Measurements from ENCODE around the gene SLC1A2.
A peak's percentile ranks its signal among the peaks of the same experiment; 100 is the strongest.

Gene SLC1A2

DNA sequence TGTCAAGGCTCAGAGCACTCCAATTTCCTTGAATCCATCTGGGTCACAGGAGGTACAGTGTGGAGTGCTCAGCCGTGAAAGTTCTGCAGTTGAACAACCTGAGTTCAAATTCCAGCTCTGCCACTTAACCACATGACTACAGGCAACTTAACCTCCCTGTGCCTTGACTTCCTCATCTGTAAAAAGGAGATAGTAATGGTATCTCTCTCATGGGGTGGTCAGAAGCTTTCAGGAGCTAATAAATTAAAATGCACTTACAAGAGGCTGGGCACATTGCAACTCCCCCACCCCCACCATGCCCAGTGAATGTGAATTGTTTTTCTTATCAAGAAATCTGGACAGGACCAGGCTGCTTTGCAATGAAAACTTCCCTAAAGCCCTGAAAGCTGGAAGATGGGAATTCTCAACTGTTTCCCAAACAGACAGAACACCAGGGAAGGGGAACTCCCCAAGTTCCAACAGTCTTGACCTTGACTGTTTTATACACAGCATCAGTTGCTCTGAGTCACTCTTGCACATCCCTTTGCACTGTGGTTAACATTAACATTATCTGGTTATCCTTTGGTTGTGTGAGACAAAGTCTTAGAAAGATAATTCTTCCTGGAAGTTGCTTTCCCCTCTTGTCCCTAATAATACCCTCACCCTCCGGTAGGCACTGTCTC is 137.0 kb downstream of the SLC1A2 start:
- peak; percentile 47 for DNase-seq (ENCODE audit: low read depth)
- TF ChIP-seq, protein P1, sequence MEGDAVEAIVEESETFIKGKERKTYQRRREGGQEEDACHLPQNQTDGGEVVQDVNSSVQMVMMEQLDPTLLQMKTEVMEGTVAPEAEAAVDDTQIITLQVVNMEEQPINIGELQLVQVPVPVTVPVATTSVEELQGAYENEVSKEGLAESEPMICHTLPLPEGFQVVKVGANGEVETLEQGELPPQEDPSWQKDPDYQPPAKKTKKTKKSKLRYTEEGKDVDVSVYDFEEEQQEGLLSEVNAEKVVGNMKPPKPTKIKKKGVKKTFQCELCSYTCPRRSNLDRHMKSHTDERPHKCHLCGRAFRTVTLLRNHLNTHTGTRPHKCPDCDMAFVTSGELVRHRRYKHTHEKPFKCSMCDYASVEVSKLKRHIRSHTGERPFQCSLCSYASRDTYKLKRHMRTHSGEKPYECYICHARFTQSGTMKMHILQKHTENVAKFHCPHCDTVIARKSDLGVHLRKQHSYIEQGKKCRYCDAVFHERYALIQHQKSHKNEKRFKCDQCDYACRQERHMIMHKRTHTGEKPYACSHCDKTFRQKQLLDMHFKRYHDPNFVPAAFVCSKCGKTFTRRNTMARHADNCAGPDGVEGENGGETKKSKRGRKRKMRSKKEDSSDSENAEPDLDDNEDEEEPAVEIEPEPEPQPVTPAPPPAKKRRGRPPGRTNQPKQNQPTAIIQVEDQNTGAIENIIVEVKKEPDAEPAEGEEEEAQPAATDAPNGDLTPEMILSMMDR (IDR thresholded peaks at IDR 0.05; ENCODE audit: low read length, missing control alignments): no peak
- no peak overlapping the region for H3K4me3 ChIP-seq (replicated peaks; ENCODE audit: low read depth, low read length)

DNA sequence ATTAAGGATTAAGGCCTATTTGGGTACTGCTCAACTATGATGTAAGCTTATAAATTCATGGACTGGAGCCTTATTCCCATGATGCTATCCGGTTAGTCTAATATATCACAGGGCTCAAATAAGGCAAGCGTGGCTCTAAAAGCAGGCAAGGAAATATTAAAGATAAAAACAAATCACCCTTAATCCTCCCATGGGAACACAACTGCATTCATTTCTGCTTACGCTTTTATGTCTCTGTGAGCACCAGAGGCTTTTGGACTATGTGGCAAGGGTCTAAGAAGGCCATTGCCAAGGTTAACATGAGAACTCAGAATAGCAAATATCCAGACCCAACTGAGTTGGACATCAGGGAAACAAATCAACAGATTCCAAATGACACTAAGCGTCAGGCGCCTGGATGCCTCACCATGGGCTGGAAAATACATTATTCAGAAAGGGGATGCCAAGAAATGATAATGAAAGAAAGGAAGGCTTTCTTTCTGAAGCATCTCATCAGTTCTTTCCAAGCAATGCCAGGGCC is 138.1 kb downstream of the SLC1A2 start:
- no peak overlapping the region for H3K4me3 ChIP-seq (replicated peaks; ENCODE audit: low read depth, low read length)
- TF ChIP-seq, protein P1 (IDR thresholded peaks at IDR 0.05; ENCODE audit: low read length, missing control alignments): no peak
- DNase-seq (ENCODE audit: low read depth): no peak

DNA sequence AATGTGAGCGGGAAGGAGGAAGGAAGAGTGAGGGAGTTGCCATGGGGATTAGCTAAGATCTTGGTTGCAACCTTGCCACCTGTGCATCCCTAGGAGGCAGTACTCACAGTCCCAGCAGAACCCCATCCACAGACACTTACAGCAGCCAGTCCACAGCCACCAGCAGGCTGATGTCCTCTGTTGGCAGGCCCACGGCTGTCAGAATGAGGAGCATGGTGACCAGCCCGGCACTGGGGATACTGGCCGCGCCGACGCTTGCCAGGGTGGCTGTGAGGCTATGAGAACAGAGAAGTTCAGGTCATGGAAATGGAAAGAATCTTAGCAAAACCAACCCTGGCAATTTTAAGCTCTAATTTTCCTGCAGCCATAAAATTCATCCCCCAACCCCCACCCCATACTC is 138.6 kb downstream of the SLC1A2 start:
- TF ChIP-seq, protein P1 (IDR thresholded peaks at IDR 0.05; ENCODE audit: low read length, missing control alignments): no peak
- no peak for DNase-seq (ENCODE audit: low read depth)
- no peak overlapping the region for H3K4me3 ChIP-seq (replicated peaks; ENCODE audit: low read depth, low read length)

DNA sequence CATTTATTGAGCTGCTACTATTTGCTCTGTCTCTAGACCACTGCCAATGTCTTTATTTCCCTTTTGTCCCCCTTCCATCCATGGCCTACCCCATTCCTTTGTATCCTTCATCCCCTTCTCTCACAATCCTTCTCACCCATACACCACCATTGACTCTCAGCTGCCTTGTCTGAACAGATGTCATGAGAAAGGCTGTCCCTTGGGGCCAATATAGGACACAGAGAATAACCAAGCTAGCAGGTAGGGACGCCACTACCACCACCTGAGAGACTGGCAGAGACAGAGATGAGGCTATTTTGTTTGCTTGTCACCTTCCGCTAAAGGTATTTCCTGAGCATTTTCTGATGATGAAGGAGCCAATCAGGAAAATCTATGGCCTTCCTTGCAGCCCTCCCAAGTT is 141.5 kb downstream of the SLC1A2 start:
- TF ChIP-seq, protein P1 (IDR thresholded peaks at IDR 0.05; ENCODE audit: low read length, missing control alignments): no peak
- DNase-seq (ENCODE audit: low read depth): no peak
- H3K4me3 ChIP-seq (replicated peaks; ENCODE audit: low read depth, low read length): no peak overlapping the region

- H3K4me3 ChIP-seq (replicated peaks; ENCODE audit: low read depth, low read length): no peak overlapping the region
- DNase-seq (ENCODE audit: low read depth): no peak
- TF ChIP-seq, protein P1 (IDR thresholded peaks at IDR 0.05; ENCODE audit: low read length, missing control alignments): no peak
Observed at GRCh38 chr11:35276396-35277145, 142.8 kb downstream of the SLC1A2 start.

- no peak overlapping the region for H3K4me3 ChIP-seq (replicated peaks; ENCODE audit: low read depth, low read length)
- TF ChIP-seq, protein P1 (IDR thresholded peaks at IDR 0.05; ENCODE audit: low read length, missing control alignments): no peak
- DNase-seq (ENCODE audit: low read depth): no peak
Observed at GRCh38 chr11:35275786-35276170, 143.6 kb downstream of the SLC1A2 start.

Data from fibroblast of pulmonary artery (primary cell).